ENCODE data around the gene SMURF2. TPM values are rescaled to one million over a fixed set of nuclear protein-coding genes. Genes with fewer than 3 reads are reported as not detected.

Gene SMURF2
- total RNA-seq, 1 experiment from 2014 or later: 23.0 TPM

GRCh38 chr17:64709481-64709880 lies 47.4 kb upstream of the SMURF2 start (continued):
- TF ChIP-seq ATF6 (CRISPR knock-in tag; IDR thresholded peaks at IDR 0.05): no peak
- no peak for TF ChIP-seq ZNF532 (CRISPR knock-in tag; IDR thresholded peaks at IDR 0.05; ENCODE audit: borderline replicate concordance)
- TF ChIP-seq IRF2 (CRISPR knock-in tag; IDR thresholded peaks at IDR 0.05; ENCODE audit: borderline replicate concordance, low read depth): no peak
- TF ChIP-seq FOXP1 (CRISPR knock-in tag; IDR thresholded peaks at IDR 0.05; ENCODE audit: borderline replicate concordance): no peak
- TF ChIP-seq AR (CRISPR knock-in tag; IDR thresholded peaks at IDR 0.05): no peak
- no peak for TF ChIP-seq SMAD4 (CRISPR knock-in tag; IDR thresholded peaks at IDR 0.05)
- no peak for TF ChIP-seq ARID4B (CRISPR knock-in tag; IDR thresholded peaks at IDR 0.05; ENCODE audit: borderline replicate concordance)
- no peak for TF ChIP-seq SMAD3 (CRISPR knock-in tag; IDR thresholded peaks at IDR 0.05; ENCODE audit: borderline replicate concordance)
- no peak for TF ChIP-seq ZNF671 (CRISPR knock-in tag; IDR thresholded peaks at IDR 0.05)

GRCh38 chr17:64707050-64707591 lies 45.0 kb upstream of the SMURF2 start:
- TF ChIP-seq CDX4 (CRISPR knock-in tag; IDR thresholded peaks at IDR 0.05; ENCODE audit: borderline replicate concordance) (no peak), PRDM15 (CRISPR knock-in tag; IDR thresholded peaks at IDR 0.05) (peak; percentile 83)

More at GRCh38 chr17:64707050-64707591, 45.0 kb upstream of the SMURF2 start:
- peaks cover 6% of the 10 kb centered on the region for H3K4me1 Mint-ChIP-seq
- no peak overlapping the region for H3K27ac Mint-ChIP-seq
- no peaks in the 10 kb centered on the region for H3K36me3 Mint-ChIP-seq
- H3K27me3 Mint-ChIP-seq (ENCODE audit: low read depth): no peaks in the 10 kb centered on the region; the same call in 1 of the 2 replicates
- ATAC-seq (peak; percentile 47), DNase-seq (ENCODE audit: low spot score) (peak; percentile 14)
- no peaks in the 10 kb centered on the region for H3K9me3 Mint-ChIP-seq
- CTCF ChIA-PET: no interaction called here
- POLR2A ChIA-PET: no interaction called here
- H3K4me3 Mint-ChIP-seq: no peak overlapping the region

Data from WTC11 (cell line).